OCI-LY1 (cell line): Measurements from ENCODE around the gene VPS45.

Source experiments
- H2AFZ ChIP-seq: fragments of 200-600 bp; sonication (generic), shearing (Covaris generic); 2 replicates; pipeline ENCODE4 v1.6.0; 2014; ENCODE audit warnings: antibody characterized with exemption, mild to moderate bottlenecking, low read length
- H3F3A ChIP-seq: fragments of 200-600 bp; sonication (generic), shearing (Covaris generic); 2 replicates; pipeline ENCODE4 v1.6.0; 2014; ENCODE audit warnings: mild to moderate bottlenecking, antibody characterized with exemption, low read length, moderate library complexity; ENCODE audit not compliant: insufficient read depth
- H3K27ac ChIP-seq: fragments of 200-600 bp; sonication (generic); 2 replicates; pipeline ENCODE4 v1.5.1; 2014; ENCODE audit warnings: low read length, mixed run types, mild to moderate bottlenecking, low read depth; ENCODE audit not compliant: poor library complexity, severe bottlenecking
- H3K27me3 ChIP-seq: fragments of 200-600 bp; sonication (generic); 2 replicates; pipeline ENCODE4 v1.6.0; 2014; ENCODE audit warnings: antibody characterized with exemption, mild to moderate bottlenecking, low read length, moderate library complexity; ENCODE audit not compliant: insufficient read depth
- H3K36me3 ChIP-seq: fragments of 200-600 bp; sonication (generic); 2 replicates; pipeline ENCODE4 v1.6.1; 2014; ENCODE audit warnings: mild to moderate bottlenecking, antibody characterized with exemption, low read length, moderate library complexity, mixed read lengths; ENCODE audit not compliant: insufficient read depth
- H3K4me1 ChIP-seq: fragments of 200-600 bp; sonication (generic); 2 replicates; pipeline ENCODE4 v1.5.1; 2014; ENCODE audit warnings: mild to moderate bottlenecking, low read length, moderate library complexity; ENCODE audit not compliant: insufficient read depth, severe bottlenecking
- H3K4me2 ChIP-seq: fragments of 200-600 bp; sonication (generic), shearing (Covaris generic); 2 replicates; pipeline ENCODE4 v1.6.1; 2014; ENCODE audit warnings: low read length
- H3K4me3 ChIP-seq: fragments of 200-600 bp; sonication (generic); 2 replicates; pipeline ENCODE4 v1.5.1; 2014; ENCODE audit warnings: low read length, low read depth, mild to moderate bottlenecking, mixed read lengths; ENCODE audit not compliant: poor library complexity, severe bottlenecking
- H3K79me2 ChIP-seq: fragments of 200-600 bp; shearing (Covaris generic); 2 replicates; pipeline ENCODE4 v1.6.1; 2016; ENCODE audit warnings: mixed run types, low read length, mixed read lengths; ENCODE audit not compliant: insufficient read depth
- H3K9ac ChIP-seq: fragments of 200-600 bp; sonication (generic), shearing (Covaris generic); 2 replicates; pipeline ENCODE4 v1.6.1; 2014; ENCODE audit warnings: mild to moderate bottlenecking, low read length, mixed read lengths
- H3K9me2 ChIP-seq: fragments of 200-600 bp; sonication (generic), shearing (Covaris generic); 2 replicates; pipeline ENCODE4 v1.6.1; 2014; ENCODE audit warnings: low read depth, mild to moderate bottlenecking, low read length, mixed read lengths
- H3K9me3 ChIP-seq: fragments of 200-600 bp; shearing (Covaris generic); 2 replicates; pipeline ENCODE4 v1.6.1; 2014; ENCODE audit warnings: low read length, mixed read lengths
- H4K20me1 ChIP-seq: fragments of 200-600 bp; sonication (generic), shearing (Covaris generic); 2 replicates; pipeline ENCODE4 v1.6.0; 2016; ENCODE audit warnings: mild to moderate bottlenecking, low read length; ENCODE audit not compliant: insufficient read depth
- CTCF ChIP-seq: fragments of 200-600 bp; sonication (generic), shearing (Covaris generic); IDR thresholded peaks from 2 replicates; pipeline ENCODE4 v1.5.1; 2017; ENCODE audit warnings: mild to moderate bottlenecking, antibody characterized with exemption, low read length, moderate library complexity, mixed read lengths
- EZH2 ChIP-seq: fragments of 200-600 bp; sonication (generic), shearing (Covaris generic); IDR thresholded peaks from 2 replicates; pipeline ENCODE4 v1.8.0; 2017; ENCODE audit warnings: borderline replicate concordance, mixed run types, mild to moderate bottlenecking, antibody characterized with exemption, low read length, moderate library complexity, mixed read lengths

The VPS45 gene

GRCh38 chr1:150076985-150077384 lies 9.4 kb downstream of the VPS45 start:
- Histone ChIP-seq H3K36me3 (peaks cover 43% of the 10 kb centered on the region), H3K4me3 (no peak overlapping the region), H3K4me2 (no peak overlapping the region), H3K9ac (no peak overlapping the region), H3K9me2 (no peaks in the 10 kb centered on the region), H4K20me1 (no peaks in the 10 kb centered on the region), H3K9me3 (no peaks in the 10 kb centered on the region), H2AFZ (no peak overlapping the region), H3K27me3 (no peaks in the 10 kb centered on the region), H3F3A (no peaks in the 10 kb centered on the region), H3K79me2 (no peaks in the 10 kb centered on the region), H3K27ac (no peak overlapping the region), H3K4me1 (no peaks in the 10 kb centered on the region)
- TF ChIP-seq CTCF (no peak), EZH2 (no peak)

DNA sequence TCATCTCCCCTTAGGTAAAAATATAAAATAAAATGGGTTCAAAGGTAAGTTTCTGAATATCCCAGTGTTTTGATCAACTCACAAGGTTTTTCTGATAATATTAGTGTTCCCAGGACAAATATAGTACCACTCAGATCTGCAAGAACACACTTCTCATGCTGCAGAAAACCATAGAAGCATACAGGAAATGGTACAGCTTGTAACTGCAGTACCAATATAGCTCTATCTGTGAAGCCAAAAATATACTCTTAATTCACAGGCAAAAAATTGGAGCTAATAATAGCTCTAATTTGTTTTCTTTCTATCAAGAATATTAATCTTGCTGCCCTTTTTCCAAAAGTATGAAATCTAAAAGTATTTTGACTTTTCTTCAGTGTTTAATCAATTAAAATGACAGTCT lies 13.2 kb downstream of the VPS45 start:
- Histone ChIP-seq H3F3A (no peaks in the 10 kb centered on the region), H3K9me3 (no peaks in the 10 kb centered on the region), H3K36me3 (peaks cover 59% of the 10 kb centered on the region), H2AFZ (no peak overlapping the region), H3K4me2 (no peak overlapping the region), H3K27ac (no peak overlapping the region), H3K4me1 (no peaks in the 10 kb centered on the region), H4K20me1 (no peaks in the 10 kb centered on the region), H3K9me2 (no peaks in the 10 kb centered on the region), H3K27me3 (no peaks in the 10 kb centered on the region), H3K9ac (no peak overlapping the region), H3K4me3 (no peak overlapping the region), H3K79me2 (no peaks in the 10 kb centered on the region)
- no peak for TF ChIP-seq EZH2
- no peak for TF ChIP-seq CTCF

DNA sequence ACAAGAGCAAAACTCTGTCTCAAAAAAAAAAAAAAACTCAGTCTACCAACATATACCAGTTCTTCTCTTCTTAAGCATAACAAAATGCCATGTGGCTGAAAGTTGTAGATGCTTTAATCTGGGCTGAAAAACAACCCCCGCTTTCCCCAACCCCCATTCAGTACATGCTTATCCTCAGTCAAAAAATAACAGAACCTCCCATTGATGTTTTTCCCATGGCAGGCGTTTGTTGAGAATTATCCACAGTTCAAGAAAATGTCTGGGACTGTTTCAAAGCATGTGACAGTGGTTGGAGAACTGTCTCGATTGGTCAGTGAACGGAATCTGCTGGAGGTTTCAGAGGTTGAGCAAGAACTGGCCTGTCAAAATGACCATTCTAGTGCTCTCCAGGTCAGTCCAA lies 14.9 kb downstream of the VPS45 start:
- H3K9me2 ChIP-seq, result no peaks in the 10 kb centered on the region
- no peak overlapping the region for H3K4me2 ChIP-seq
- no peaks in the 10 kb centered on the region for H3K27me3 ChIP-seq
- no peaks in the 10 kb centered on the region for H3K9me3 ChIP-seq
- no peak for TF ChIP-seq CTCF
- no peak for TF ChIP-seq EZH2
- no peaks in the 10 kb centered on the region for H3F3A ChIP-seq
- no peak overlapping the region for H3K27ac ChIP-seq
- no peak overlapping the region for H2AFZ ChIP-seq
- peaks cover 61% of the 10 kb centered on the region for H3K36me3 ChIP-seq
- no peaks in the 10 kb centered on the region for H3K79me2 ChIP-seq
- H3K9ac ChIP-seq, result no peak overlapping the region
- H4K20me1 ChIP-seq, result no peaks in the 10 kb centered on the region
- no peaks in the 10 kb centered on the region for H3K4me1 ChIP-seq
- H3K4me3 ChIP-seq, result no peak overlapping the region
